GM21737 (cell line): ENCODE measurements around the gene IL6.

Experiments used
- ATAC-seq: cut with Tn5 transposase; IDR thresholded peaks from one replicate; pipeline ENCODE4 v1.9.1; 2021; ENCODE audit warnings: mild to moderate bottlenecking, moderate library complexity; ENCODE audit not compliant: unreplicated experiment

IL6 gene

DNA sequence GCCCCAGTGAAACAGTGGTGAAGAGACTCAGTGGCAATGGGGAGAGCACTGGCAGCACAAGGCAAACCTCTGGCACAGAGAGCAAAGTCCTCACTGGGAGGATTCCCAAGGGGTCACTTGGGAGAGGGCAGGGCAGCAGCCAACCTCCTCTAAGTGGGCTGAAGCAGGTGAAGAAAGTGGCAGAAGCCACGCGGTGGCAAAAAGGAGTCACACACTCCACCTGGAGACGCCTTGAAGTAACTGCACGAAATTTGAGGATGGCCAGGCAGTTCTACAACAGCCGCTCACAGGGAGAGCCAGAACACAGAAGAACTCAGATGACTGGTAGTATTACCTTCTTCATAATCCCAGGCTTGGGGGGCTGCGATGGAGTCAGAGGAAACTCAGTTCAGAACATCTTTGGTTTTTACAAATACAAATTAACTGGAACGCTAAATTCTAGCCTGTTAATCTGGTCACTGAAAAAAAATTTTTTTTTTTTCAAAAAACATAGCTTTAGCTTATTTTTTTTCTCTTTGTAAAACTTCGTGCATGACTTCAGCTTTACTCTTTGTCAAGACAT lies 574 bp upstream of the IL6 start:
- peak; percentile 72 for ATAC-seq

DNA sequence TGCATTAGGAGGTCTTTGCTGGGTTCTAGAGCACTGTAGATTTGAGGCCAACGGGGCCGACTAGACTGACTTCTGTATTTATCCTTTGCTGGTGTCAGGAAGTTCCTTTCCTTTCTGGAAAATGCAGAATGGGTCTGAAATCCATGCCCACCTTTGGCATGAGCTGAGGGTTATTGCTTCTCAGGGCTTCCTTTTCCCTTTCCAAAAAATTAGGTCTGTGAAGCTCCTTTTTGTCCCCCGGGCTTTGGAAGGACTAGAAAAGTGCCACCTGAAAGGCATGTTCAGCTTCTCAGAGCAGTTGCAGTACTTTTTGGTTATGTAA lies 675 bp downstream of the IL6 start:
- no peak for ATAC-seq

GRCh38 chr7:22728401-22729029 lies 1.5 kb downstream of the IL6 start:
- no peak for ATAC-seq

GRCh38 chr7:22729180-22729825 lies 2.3 kb downstream of the IL6 start:
- no peak for ATAC-seq

- no peak for ATAC-seq
Observed at GRCh38 chr7:22730066-22730710, 3.2 kb downstream of the IL6 start.

DNA sequence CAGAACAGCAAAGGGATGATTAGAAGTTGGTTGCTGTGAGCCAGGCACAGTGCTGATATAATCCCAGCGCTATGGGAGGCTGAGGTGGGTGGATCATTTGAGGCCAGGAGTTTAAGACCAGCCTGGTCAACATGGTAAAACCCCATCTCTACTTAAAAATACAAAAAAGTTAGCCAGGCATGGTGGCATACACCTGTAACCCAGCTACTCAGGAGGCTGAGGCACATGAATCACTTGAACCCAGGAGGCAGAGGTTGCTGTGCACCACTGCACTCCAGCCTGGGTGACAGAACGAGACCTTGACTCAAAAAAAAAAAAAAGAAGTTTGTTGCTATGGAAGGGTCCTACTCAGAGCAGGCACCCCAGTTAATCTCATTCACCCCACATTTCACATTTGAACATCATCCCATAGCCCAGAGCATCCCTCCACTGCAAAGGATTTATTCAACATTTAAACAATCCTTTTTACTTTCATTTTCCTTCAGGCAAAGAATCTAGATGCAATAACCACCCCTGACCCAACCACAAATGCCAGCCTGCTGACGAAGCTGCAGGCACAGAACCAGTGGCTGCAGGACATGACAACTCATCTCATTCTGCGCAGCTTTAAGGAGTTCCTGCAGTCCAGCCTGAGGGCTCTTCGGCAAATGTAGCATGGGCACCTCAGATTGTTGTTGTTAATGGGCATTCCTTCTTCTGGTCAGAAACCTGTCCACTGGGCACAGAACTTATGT lies 4.1 kb downstream of the IL6 start:
- ATAC-seq: no peak

GRCh38 chr7:22731766-22732165 lies 4.8 kb downstream of the IL6 start:
- ATAC-seq: no peak

GRCh38 chr7:22732556-22733126 lies 5.6 kb downstream of the IL6 start:
- no peak for ATAC-seq

GRCh38 chr7:22733761-22734160 lies 6.8 kb downstream of the IL6 start:
- no peak for ATAC-seq

GRCh38 chr7:22743014-22743413 lies 16.0 kb downstream of the IL6 start:
- no peak for ATAC-seq

DNA sequence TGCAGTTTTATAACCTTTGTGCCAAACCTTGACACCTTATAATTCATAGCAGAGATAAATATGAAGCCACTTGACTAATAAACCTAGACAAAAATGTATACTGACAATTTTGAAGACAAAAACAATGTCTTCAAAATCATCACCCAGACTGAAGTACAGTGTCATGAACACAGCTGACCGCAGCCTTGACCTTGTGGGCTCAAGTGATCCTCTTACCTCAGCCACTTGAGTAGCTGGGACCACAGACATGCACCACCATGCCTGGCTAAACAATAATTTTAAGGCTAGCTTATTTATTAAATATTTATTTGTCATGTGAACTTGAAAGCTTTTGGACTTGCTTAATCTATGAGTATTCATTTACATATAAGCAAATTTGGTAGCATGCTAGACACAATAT lies 24.3 kb downstream of the IL6 start:
- ATAC-seq: no peak

GRCh38 chr7:22757338-22757994 lies 30.5 kb downstream of the IL6 start:
- ATAC-seq: no peak

DNA sequence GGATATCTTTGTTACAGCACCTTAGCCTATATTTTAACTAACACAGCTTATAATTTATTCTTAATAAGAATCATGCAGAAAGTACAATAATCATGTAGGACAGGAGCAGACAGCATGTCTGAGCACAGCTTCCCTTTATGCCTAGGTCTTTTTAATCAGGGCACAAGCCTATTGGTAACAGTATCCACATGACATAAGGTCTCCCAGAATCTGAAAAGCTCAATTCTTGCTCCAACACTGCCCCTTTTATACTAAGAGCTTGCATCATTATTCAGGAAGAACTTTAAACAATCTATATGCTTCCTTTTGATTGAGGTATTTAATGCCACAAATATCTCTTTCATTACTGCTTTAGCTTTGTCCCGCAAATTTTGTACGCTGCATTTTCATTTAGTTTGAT lies 31.6 kb downstream of the IL6 start:
- no peak for ATAC-seq

DNA sequence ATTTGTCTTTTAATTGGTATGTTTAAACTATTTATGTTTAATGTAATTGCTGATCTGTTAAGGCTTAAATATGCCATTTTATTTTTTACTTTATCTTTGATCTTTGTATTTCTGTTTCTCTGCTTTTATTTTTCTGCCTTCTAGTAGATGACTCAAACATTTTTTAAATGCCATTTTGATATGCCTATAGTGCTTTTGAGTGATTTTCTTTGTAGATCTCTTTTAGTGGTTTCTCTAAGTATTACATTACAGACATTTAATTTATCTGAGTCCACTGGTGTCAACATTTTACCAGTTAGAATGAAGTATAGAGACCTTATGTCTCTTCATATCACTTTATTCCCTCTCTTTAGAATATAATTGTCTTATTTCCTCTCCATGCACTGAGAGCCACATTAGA lies 32.7 kb downstream of the IL6 start:
- ATAC-seq: no peak

DNA sequence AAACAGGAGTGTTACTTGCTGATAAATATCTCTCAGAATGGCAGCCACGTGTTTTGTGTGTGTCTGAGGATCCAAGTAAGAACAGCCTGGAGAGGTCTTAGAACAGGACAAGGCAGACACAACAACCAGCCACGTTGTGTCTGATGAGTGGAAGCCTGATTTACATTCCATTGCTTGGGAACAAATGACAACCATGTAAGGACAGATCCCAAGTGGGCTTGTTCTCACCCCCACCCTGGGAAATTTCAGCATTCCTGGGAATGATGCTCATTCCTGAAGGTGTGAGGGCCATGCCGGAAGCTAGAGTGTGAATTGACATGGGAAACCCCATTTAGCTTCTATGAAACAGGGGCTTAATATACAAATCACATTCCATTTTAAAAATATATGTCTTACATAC lies 35.9 kb downstream of the IL6 start:
- ATAC-seq: no peak

DNA sequence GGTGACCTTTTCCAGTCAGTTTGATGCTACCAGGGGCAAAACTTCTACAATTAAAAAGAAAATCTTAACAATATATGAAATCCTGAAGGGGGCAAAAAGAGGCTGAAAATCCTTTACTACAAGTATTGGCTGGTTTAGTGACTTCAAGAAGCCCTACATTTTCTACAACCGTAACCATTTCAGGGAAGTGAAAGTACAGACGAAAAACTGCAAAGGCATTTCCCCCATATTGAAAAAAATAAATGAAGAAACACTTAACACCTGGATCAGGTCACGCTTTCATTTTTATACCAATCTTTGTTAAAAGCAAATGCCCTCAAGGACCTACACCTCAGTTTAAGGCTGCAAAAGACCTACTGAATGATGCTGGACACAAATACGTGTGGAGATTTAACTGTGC lies 38.6 kb downstream of the IL6 start:
- ATAC-seq: peak; percentile 72

DNA sequence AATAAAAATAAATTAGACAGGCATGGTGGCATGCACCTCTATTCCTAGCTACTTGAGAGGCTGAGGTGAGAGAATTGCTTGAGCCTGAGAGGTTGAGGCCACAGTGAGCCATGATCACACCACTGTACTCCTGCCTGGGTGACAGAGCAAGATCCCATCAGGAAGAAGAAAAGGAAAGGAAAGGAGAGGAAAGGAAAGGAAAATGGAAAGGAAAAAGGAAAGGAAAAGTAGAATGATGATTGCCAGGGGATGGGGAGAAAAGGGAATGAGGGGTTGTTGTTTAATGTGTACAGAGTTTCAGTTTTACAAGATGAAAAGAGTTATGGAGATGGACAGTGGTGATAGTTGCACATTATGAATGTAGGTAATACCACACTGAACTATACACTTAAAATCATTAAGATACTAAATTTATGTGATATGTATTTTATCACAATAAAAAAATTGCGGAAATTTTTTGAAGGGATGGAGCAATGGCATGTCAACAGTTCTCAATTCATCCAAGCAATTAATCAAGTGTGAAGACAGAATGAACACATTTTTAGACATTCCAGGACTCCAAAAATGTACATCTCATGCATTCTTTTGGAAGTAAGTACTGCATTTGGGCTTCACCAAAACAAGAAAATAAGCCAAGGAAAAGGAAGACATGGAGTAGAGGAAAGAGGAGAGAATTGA lies 44.3 kb downstream of the IL6 start:
- ATAC-seq: no peak

DNA sequence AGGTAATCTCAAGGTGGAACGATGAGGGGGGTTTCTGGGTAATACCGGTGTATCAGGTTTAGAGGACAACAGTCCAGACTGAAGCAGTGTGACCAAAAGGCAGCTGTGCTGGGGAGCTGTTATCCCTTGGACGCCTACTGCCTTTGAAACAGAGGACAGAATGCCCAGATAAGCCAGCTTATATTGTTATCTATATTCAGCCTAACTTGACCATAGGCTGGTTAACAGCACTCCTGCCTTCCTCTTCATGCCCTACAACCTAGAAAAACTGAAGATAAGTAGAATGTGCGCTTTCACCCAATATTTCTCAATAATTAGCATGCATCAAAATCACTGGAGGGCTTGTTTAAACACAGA lies 44.9 kb downstream of the IL6 start:
- no peak for ATAC-seq

DNA sequence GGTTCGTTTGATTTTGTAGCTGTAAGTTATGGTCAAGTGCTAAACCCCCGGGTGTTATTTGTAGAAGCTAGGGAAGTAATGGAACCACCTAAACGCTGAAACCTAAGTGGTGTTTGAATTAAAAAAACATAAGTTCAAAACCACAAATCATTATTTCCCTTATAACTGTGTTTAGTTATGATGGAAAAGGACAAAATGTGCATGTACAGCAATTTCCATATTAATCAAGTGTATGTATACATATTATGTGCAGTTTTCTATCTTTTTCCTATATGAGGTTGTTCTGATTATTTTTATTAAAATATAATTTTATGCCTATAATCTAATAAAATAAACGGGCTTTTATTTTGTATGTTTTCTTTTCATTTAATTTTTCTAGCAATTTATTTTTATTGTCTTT lies 45.9 kb downstream of the IL6 start:
- ATAC-seq: no peak

GRCh38 chr7:22776964-22777363 lies 50.0 kb downstream of the IL6 start:
- no peak for ATAC-seq
